Trophoblast cell (in vitro differentiated cells and primary cell): Measurements from ENCODE around the gene LUM.

Source experiments
- DNase-seq, 2 donors: peaks; one replicate each; pipeline ENCODE4 v3.0.0-alpha.2; 2016
- H2AFZ ChIP-seq: 2 replicates; pipeline ENCODE4 v1.6.1; 2013; ENCODE audit warnings: low read length, moderate library complexity, mild to moderate bottlenecking; ENCODE audit not compliant: insufficient read depth, poor library complexity
- H2AK5ac ChIP-seq: 2 replicates; pipeline ENCODE4 v1.6.1; 2013; ENCODE audit warnings: mild to moderate bottlenecking, low read length
- H2BK120ac ChIP-seq: 2 replicates; pipeline ENCODE4 v1.6.1; 2013; ENCODE audit warnings: low read length, mild to moderate bottlenecking, moderate library complexity; ENCODE audit not compliant: insufficient read depth, poor library complexity
- H2BK12ac ChIP-seq: 2 replicates; pipeline ENCODE4 v1.6.1; 2013; ENCODE audit warnings: mild to moderate bottlenecking, low read length, moderate library complexity
- H2BK5ac ChIP-seq: 2 replicates; pipeline ENCODE4 v1.6.1; 2013; ENCODE audit warnings: low read length, low read depth, moderate library complexity, mild to moderate bottlenecking; ENCODE audit not compliant: poor library complexity
- H3K14ac ChIP-seq: 2 replicates; pipeline ENCODE4 v1.6.1; 2013; ENCODE audit warnings: mild to moderate bottlenecking, low read length
- H3K18ac ChIP-seq: 2 replicates; pipeline ENCODE4 v1.6.1; 2013; ENCODE audit warnings: mild to moderate bottlenecking, low read length
- H3K23ac ChIP-seq: 2 replicates; pipeline ENCODE4 v1.6.1; 2013; ENCODE audit warnings: low read length
- H3K27ac ChIP-seq: 2 replicates; pipeline ENCODE4 v1.5.1; 2013; ENCODE audit warnings: low read depth, mild to moderate bottlenecking, inconsistent platforms, low read length, moderate library complexity
- H3K27me3 ChIP-seq: 2 replicates; pipeline ENCODE4 v1.6.1; 2013; ENCODE audit warnings: inconsistent platforms, mild to moderate bottlenecking, low read length, moderate library complexity; ENCODE audit not compliant: insufficient read depth
- H3K36me3 ChIP-seq, 2 experiments: 1 replicate in 1 of 2; 2 replicates in 1 of 2; pipeline ENCODE4 v1.6.1; 2013; ENCODE audit warnings: low read length in 2 of 2, mild to moderate bottlenecking in 2 of 2, moderate library complexity in 1 of 2; ENCODE audit not compliant: insufficient read depth in 2 of 2, control insufficient read depth in 1 of 2
- H3K4ac ChIP-seq: 2 replicates; pipeline ENCODE4 v1.6.1; 2013; ENCODE audit warnings: low read depth, mild to moderate bottlenecking, low read length, moderate library complexity
- H3K4me1 ChIP-seq, 2 experiments: 1 replicate in 1 of 2; 2 replicates in 1 of 2; pipeline ENCODE4 v1.6.1; 2013; ENCODE audit warnings: low read length in 2 of 2, mild to moderate bottlenecking in 2 of 2, moderate library complexity in 1 of 2; ENCODE audit not compliant: insufficient read depth in 2 of 2, control insufficient read depth in 1 of 2
- H3K4me2 ChIP-seq: 2 replicates; pipeline ENCODE4 v1.6.1; 2013; ENCODE audit warnings: inconsistent platforms, mild to moderate bottlenecking, low read length, moderate library complexity
- H3K4me3 ChIP-seq: 2 replicates; pipeline ENCODE4 v1.5.1; 2013; ENCODE audit warnings: mild to moderate bottlenecking, low read depth, low read length, inconsistent platforms
- H3K79me1 ChIP-seq: one replicate; pipeline ENCODE4 v1.6.1; 2013; ENCODE audit warnings: low read length
- H3K79me2 ChIP-seq: 2 replicates; pipeline ENCODE4 v1.6.1; 2013; ENCODE audit warnings: low read length, mild to moderate bottlenecking; ENCODE audit not compliant: control insufficient read depth, insufficient read depth, poor library complexity
- H3K9ac ChIP-seq: 2 replicates; pipeline ENCODE4 v1.6.1; 2013; ENCODE audit warnings: mild to moderate bottlenecking, low read length
- H3K9me3 ChIP-seq: 2 replicates; pipeline ENCODE4 v1.6.1; 2013; ENCODE audit warnings: low read depth, mild to moderate bottlenecking, control low read depth, inconsistent platforms, low read length; ENCODE audit not compliant: insufficient read depth
- H4K12ac ChIP-seq: 2 replicates; pipeline ENCODE4 v1.6.1; 2013; ENCODE audit warnings: low read depth, mild to moderate bottlenecking, low read length, moderate library complexity
- H4K8ac ChIP-seq: 2 replicates; pipeline ENCODE4 v1.6.1; 2013; ENCODE audit warnings: low read depth, mild to moderate bottlenecking, low read length, moderate library complexity
- H4K91ac ChIP-seq: one replicate; pipeline ENCODE4 v1.6.1; 2013; ENCODE audit warnings: low read depth, mild to moderate bottlenecking, low read length, moderate library complexity
- WGBS: extraction: QIAGEN DNeasy Blood & Tissue Kit; methylation state at CpG from one replicate; pipeline ENCODE4 v1.1.7; 2013; ENCODE audit warnings: missing lambda C conversion rate; ENCODE audit not compliant: insufficient read length, insufficient coverage; ENCODE audit errors: extremely low coverage; 5-methylcytosine and 5-hydroxymethylcytosine counted together

LUM gene

GRCh38 chr12:91144053-91144452, 32.8 kb upstream of the LUM start:
- no peak overlapping the region for H4K91ac ChIP-seq
- H2BK120ac ChIP-seq = no peak overlapping the region
- H3K9me3 ChIP-seq = no peaks in the 10 kb centered on the region
- WGBS = no CpG with 5 or more reads among the region's 2 CpGs
- peaks cover 6% of the 10 kb centered on the region for H3K79me1 ChIP-seq
- no peak overlapping the region for H3K14ac ChIP-seq
- H3K9ac ChIP-seq = no peak overlapping the region
- H3K27ac ChIP-seq = no peak overlapping the region
- H2BK5ac ChIP-seq = no peak overlapping the region
- DNase-seq = no peak
- no peak overlapping the region for H2AK5ac ChIP-seq
- no peak overlapping the region for H3K4me3 ChIP-seq
- H2AFZ ChIP-seq = no peak overlapping the region
- no peak overlapping the region for H3K18ac ChIP-seq
- peaks cover 0 to 3% of the 10 kb centered on the region in 2 experiments for H3K36me3 ChIP-seq
- no peaks in the 10 kb centered on the region for H3K79me2 ChIP-seq
- H3K23ac ChIP-seq = no peak overlapping the region
- H3K4me1 ChIP-seq = peaks cover 2 to 6% of the 10 kb centered on the region in 2 experiments
- no peaks in the 10 kb centered on the region for H3K27me3 ChIP-seq
- H3K4me2 ChIP-seq = no peak overlapping the region
- H4K8ac ChIP-seq = no peak overlapping the region
- H3K4ac ChIP-seq = no peak overlapping the region
- H4K12ac ChIP-seq = no peak overlapping the region
- H2BK12ac ChIP-seq = no peak overlapping the region

GRCh38 chr12:91143206-91143605, 31.9 kb upstream of the LUM start:
- Histone ChIP-seq H3K79me2 (no peaks in the 10 kb centered on the region), H3K27me3 (no peaks in the 10 kb centered on the region), H2AFZ (no peak overlapping the region), H3K14ac (no peak overlapping the region), H3K27ac (no peak overlapping the region), H3K23ac (no peak overlapping the region), H3K36me3 (no peaks in the 10 kb centered on the region), H3K4me3 (no peak overlapping the region), H3K4ac (no peak overlapping the region), H3K9me3 (no peaks in the 10 kb centered on the region), H4K12ac (no peak overlapping the region), H3K4me2 (no peak overlapping the region), H3K79me1 (peaks cover 6% of the 10 kb centered on the region), H3K18ac (no peak overlapping the region), H3K9ac (no peak overlapping the region), H3K4me1 (peaks cover 2 to 6% of the 10 kb centered on the region in 2 experiments), H4K91ac (no peak overlapping the region), H4K8ac (no peak overlapping the region), H2BK12ac (peak overlapping the region; percentile 64), H2BK5ac (no peak overlapping the region), H2AK5ac (no peak overlapping the region), H2BK120ac (peak overlapping the region; percentile 22)
- DNase-seq = no peak
- WGBS = no CpG with 5 or more reads among the region's 3 CpGs

GRCh38 chr12:91142221-91142631, 30.9 kb upstream of the LUM start:
- Histone ChIP-seq H3K9ac (no peak overlapping the region), H3K9me3 (no peaks in the 10 kb centered on the region), H3K36me3 (no peaks in the 10 kb centered on the region), H2BK120ac (no peak overlapping the region), H3K4me3 (no peak overlapping the region), H2AK5ac (no peak overlapping the region), H2BK12ac (no peak overlapping the region), H3K23ac (no peak overlapping the region), H3K4me2 (no peak overlapping the region), H3K27me3 (no peaks in the 10 kb centered on the region), H3K18ac (no peak overlapping the region), H3K4me1 (peaks cover 2 to 6% of the 10 kb centered on the region in 2 experiments), H4K91ac (no peak overlapping the region), H3K14ac (no peak overlapping the region), H3K79me2 (no peaks in the 10 kb centered on the region), H3K79me1 (peaks cover 6% of the 10 kb centered on the region), H3K4ac (no peak overlapping the region), H4K8ac (no peak overlapping the region), H4K12ac (no peak overlapping the region), H2AFZ (no peak overlapping the region), H3K27ac (no peak overlapping the region), H2BK5ac (no peak overlapping the region)
- 100% methylated on average over 1 of the region's 3 CpGs for WGBS
- no peak for DNase-seq

GRCh38 chr12:91140026-91140931, 29.0 kb upstream of the LUM start:
- Histone ChIP-seq H2BK5ac (no peak overlapping the region), H3K4me3 (no peak overlapping the region), H2BK12ac (no peak overlapping the region)

More at GRCh38 chr12:91140026-91140931, 29.0 kb upstream of the LUM start:
- Histone ChIP-seq H3K79me1 (peaks cover 6% of the 10 kb centered on the region), H4K12ac (no peak overlapping the region), H4K8ac (no peak overlapping the region), H2BK120ac (no peak overlapping the region), H3K4me1 (peaks cover 2 to 6% of the 10 kb centered on the region in 2 experiments), H3K14ac (no peak overlapping the region), H4K91ac (no peak overlapping the region), H3K23ac (no peak overlapping the region), H3K79me2 (no peaks in the 10 kb centered on the region), H3K27ac (peak overlapping the region; percentile 34), H3K4me2 (no peak overlapping the region), H2AK5ac (no peak overlapping the region), H3K4ac (no peak overlapping the region), H3K36me3 (no peaks in the 10 kb centered on the region), H3K18ac (no peak overlapping the region), H3K9ac (no peak overlapping the region), H3K27me3 (no peaks in the 10 kb centered on the region), H2AFZ (no peak overlapping the region), H3K9me3 (no peaks in the 10 kb centered on the region)
- DNase-seq = peak; percentile 10 to 50
- no CpG with 5 or more reads among the region's 1 CpG for WGBS
